GM10266 (cell line): ENCODE results near the gene ENTPD2.

Experiments
- DNase-seq: peaks from one replicate; pipeline ENCODE4 v3.0.0; 2012; ENCODE audit errors: extremely low spot score
- CTCF ChIP-seq: IDR thresholded peaks from 2 replicates; pipeline ENCODE4 v1.5.1; 2012; ENCODE audit warnings: mild to moderate bottlenecking, low read depth; ENCODE audit not compliant: control insufficient read depth, insufficient read depth; ENCODE audit errors: missing control alignments

Gene ENTPD2

GRCh38 chr9:137053944-137054931 lies at the start of gene ENTPD2:
TSS of gene ENTPD2 (minus strand) at chr9:137054061. CDS start at chr9:137053997, 64 bp downstream.
- TF ChIP-seq CTCF, result no peak
- no peak for DNase-seq

DNA sequence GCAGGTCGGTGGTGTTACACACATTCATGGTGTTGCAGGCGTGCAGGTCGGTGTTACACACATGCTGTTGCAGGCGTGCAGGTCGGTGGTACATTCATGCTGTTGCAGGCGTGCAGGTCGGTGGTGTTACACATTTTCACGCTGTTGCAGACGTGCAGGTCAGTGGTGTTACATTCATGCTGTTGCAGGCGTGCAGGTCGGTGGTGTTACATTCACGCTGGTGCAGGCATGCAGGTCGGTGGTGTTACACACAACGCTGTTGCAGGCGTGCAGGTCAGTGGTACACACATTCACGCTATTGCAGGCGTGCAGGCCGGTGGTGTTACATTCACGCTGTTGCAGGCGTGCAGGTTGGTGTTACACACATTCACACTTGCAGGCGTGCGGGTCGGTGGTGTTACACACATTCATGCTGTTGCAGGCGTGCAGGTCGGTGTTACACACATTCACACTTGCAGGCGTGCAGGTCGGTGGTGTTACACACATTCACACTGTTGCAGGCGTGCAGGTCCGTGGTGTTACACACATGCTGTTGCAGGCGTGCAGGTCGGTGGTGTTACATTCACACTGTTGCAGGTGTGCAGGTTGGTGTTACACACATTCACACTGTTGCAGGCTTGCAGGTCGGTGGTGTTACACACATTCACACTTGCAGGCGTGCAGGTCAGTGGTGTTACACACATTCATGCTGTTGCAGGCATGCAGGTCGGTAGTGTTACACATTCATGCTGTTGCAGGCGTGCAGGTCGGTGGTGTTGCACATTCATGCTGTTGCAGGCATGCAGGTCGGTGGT lies 49.5 kb upstream of the ENTPD2 start:
- DNase-seq, result no peak
- TF ChIP-seq CTCF, result no peak

DNA sequence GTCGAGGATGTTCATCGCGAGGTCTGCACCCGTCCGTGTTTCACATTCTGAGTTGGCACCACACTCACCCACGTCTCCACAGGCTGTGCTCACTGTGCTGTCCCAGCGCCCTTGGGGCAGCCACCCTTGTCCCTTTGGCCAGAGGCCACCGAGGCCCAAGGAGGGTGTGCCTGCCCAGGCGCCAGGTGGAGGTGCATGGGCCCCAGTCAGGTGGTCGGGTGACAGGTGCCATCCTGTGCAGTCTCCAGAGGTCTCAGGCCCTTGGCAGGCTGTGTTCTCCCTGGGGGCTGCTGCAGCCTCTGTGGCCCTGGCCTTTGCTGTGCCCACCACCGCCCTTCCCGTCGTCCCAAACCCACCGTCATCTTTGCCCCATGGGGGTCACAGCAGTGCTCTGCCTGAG lies 45.4 kb upstream of the ENTPD2 start:
- no peak for TF ChIP-seq CTCF
- DNase-seq, result no peak

- no peak for TF ChIP-seq CTCF
- DNase-seq, result no peak
These were observed 44.1 kb upstream of the ENTPD2 start for GRCh38 chr9:137097761-137098462.

DNA sequence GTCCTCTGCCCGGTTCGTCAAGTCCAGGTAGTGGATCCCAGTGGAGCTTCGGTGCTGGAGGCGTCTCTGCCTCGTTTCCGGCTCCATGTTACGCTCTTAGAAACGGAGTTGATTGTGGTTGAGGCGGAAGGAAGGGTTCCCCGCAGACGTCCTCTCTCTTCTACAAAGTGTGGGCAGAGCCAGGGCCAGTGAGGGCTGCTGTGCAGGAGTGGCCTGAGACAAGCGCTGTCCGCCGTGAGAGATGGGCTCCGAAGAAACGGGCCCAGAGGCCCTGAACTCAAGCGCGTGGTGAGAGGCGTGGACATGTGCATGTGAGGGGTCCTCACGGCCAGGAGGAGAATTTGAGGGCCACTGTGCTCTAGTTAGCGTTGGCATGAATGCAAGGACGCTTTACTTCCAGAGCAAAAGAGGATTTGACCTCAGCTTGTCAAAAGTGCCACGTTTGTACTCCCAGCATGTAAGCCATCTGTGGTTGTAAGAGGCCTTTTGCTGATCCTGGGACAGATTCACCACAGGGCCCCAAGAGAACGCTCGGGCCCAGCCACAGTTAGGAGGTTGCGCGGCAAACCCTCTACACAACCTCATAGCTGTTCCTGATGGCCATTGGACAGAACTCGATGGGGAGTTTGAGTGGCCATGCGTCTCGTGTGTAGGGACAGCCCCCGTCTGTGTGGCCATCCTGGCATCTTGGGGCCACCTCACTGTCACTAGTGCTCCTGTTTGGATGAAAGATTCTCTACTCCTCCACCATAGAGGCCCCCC lies 43.1 kb upstream of the ENTPD2 start:
- no peak for DNase-seq
- TF ChIP-seq CTCF, result no peak

DNA sequence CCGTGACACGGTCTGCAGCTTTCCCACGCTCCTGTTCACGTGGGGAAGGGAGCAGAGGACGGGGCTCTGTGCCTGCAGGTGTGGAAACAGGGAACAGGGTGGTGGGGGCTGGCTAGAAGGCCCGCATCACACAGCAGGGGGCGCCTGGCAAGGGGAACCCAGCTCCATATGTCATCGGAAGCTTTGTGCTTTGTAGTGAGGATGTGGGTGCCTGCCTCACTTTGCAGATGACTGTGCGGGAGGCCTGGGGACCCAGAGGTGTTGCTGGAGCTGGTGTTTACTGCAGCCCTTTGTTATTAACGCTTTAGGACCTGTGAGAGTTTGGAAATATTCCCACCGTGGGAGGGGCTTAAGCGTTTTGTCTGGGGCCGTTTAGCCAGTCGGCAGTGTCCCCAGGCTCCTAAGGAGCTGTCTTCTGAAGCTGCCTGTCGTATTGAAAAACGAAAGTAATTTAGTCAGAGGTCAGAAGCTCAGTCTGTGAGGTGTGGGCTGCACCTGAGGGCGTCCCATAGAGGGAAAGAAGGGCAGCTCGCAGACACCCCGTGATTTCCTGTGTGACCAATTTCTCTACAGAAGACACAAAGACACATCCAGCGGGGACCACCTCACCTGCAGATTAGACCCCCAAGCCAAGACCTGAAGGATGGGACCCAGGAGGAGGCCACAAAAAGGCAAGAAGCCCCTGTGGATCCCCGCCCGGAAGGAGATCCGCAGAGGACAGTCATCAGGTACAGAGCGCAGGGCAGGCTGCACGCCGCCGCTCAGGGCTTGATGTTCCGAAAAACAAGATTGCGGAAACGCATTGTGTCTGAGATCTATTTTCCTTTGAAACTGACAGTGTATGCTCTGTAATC lies 42.0 kb upstream of the ENTPD2 start:
- TF ChIP-seq CTCF, result peak; percentile 74
- peak; percentile 71 for DNase-seq
